B cell (primary cell): ENCODE measurements around the gene PSMD1. TPM values are rescaled to one million over a fixed set of nuclear protein-coding genes. Genes with fewer than 3 reads are reported as not detected.

Experiments used
- ATAC-seq: fragments of 200-7000 bp; cut with Tn5 transposase; one replicate; pipeline ENCODE4 v1.10.0; 2021; ENCODE audit warnings: low read depth, mild to moderate bottlenecking, moderate number of reproducible peaks, moderate library complexity
- CTCF ChIA-PET: fragments of 350-600 bp; sonication (Branson Sonifier 250); formaldehyde crosslinking; loops from one replicate; lab custom pipeline; 2021; ENCODE audit warnings: antibody characterized with exemption, inconsistent platforms; lab: Charles Lee
- POLR2A ChIA-PET: fragments of 350-600 bp; sonication (Branson Sonifier 250); formaldehyde crosslinking; loops from one replicate; lab custom pipeline; 2021; ENCODE audit warnings: antibody characterized with exemption; lab: Charles Lee
- DNase-seq: peaks from one replicate; pipeline ENCODE4 v3.0.0; 2013
- H2AFZ ChIP-seq: 2 replicates; pipeline ENCODE4 v1.6.1; 2012; ENCODE audit warnings: mild to moderate bottlenecking, low read depth, low read length; ENCODE audit not compliant: insufficient read depth, poor library complexity, severe bottlenecking
- H3K27ac ChIP-seq, 2 donors: 1 replicate in 1 of 2; 2 replicates in 1 of 2; pipeline ENCODE4 v1.5.1; 2012 to 2013; ENCODE audit warnings: low read length in 2 of 2, mild to moderate bottlenecking in 2 of 2, moderate library complexity in 1 of 2
- H3K27me3 ChIP-seq, 4 experiments: fragments of 200-600 bp in 1 of 4; sonication (generic) in 1 of 4; replicated peaks in 1 of 4; 1 replicate in 2 of 4; 2 replicates in 2 of 4; pipeline versions ENCODE4 v1.6.1 to v1.7.0; 2013 to 2016; ENCODE audit warnings: low read length in 3 of 4, mild to moderate bottlenecking in 2 of 4, mixed read lengths in 1 of 4, moderate library complexity in 1 of 4; ENCODE audit not compliant: insufficient read depth in 4 of 4, control insufficient read depth in 3 of 4; ENCODE audit errors: control extremely low read depth in 1 of 4
- H3K36me3 ChIP-seq, 2 experiments: replicated peaks in 1 of 2; 1 replicate in 1 of 2; 2 replicates in 1 of 2; pipeline versions ENCODE4 v1.6.1 to v1.7.1; 2013; ENCODE audit warnings: low read length in 1 of 2; ENCODE audit not compliant: insufficient read depth in 2 of 2, control insufficient read depth in 1 of 2; ENCODE audit errors: control extremely low read depth in 1 of 2, extremely low read depth in 1 of 2
- H3K4me1 ChIP-seq, 2 donors: fragments of 200-600 bp in 1 of 2; sonication (generic) in 1 of 2; 1 replicate in 1 of 2; 2 replicates in 1 of 2; pipeline versions ENCODE4 v1.5.1 to v1.6.1; 2013 to 2017; ENCODE audit warnings: low read length in 2 of 2; ENCODE audit not compliant: control insufficient read depth in 2 of 2, insufficient read depth in 2 of 2
- H3K4me2 ChIP-seq: replicated peaks from 2 replicates; pipeline ENCODE3; 2012; ENCODE audit warnings: mild to moderate bottlenecking, low read depth, low read length; ENCODE audit not compliant: poor library complexity, severe bottlenecking
- H3K4me3 ChIP-seq, 5 experiments: fragments of 200-600 bp in 1 of 5; sonication (generic) in 1 of 5; 1 replicate in 3 of 5; 2 replicates in 2 of 5; pipeline versions ENCODE4 v1.5.1 to v1.7.0; 2011 to 2016; ENCODE audit warnings: low read length in 4 of 5, mild to moderate bottlenecking in 4 of 5, low read depth in 2 of 5, control low read depth in 1 of 5, moderate library complexity in 1 of 5; ENCODE audit not compliant: insufficient read depth in 1 of 5; ENCODE audit errors: control extremely low read depth in 1 of 5, extremely low read depth in 1 of 5
- H3K79me2 ChIP-seq: fragments of 200-600 bp; sonication (generic); one replicate; pipeline ENCODE4 v1.6.0; 2016; ENCODE audit warnings: low read length; ENCODE audit not compliant: control insufficient read depth, insufficient read depth
- H3K9ac ChIP-seq: fragments of 200-600 bp; sonication (generic); 2 replicates; pipeline ENCODE4 v1.6.1; 2017; ENCODE audit warnings: mild to moderate bottlenecking, low read length, moderate library complexity
- H3K9me3 ChIP-seq, 3 donors: one replicate each; pipeline versions ENCODE4 v1.6.1 to v1.7.1; 2013; ENCODE audit warnings: low read length in 2 of 3; ENCODE audit not compliant: control insufficient read depth in 2 of 3, insufficient read depth in 1 of 3; ENCODE audit errors: control extremely low read depth in 1 of 3
- H4K20me1 ChIP-seq: 2 replicates; pipeline ENCODE4 v1.6.0; 2012; ENCODE audit warnings: mild to moderate bottlenecking, low read length; ENCODE audit not compliant: insufficient read depth, control insufficient read depth, poor library complexity, severe bottlenecking
- H3K27ac Mint-ChIP-seq: one replicate; pipeline ENCODE4 v1.8.0; 2021; ENCODE audit warnings: mixed read lengths
- H3K27me3 Mint-ChIP-seq: one replicate; pipeline ENCODE4 v1.8.0; 2021; ENCODE audit warnings: mixed read lengths
- H3K4me1 Mint-ChIP-seq: one replicate; pipeline ENCODE4 v1.8.0; 2021; ENCODE audit warnings: mixed read lengths
- H3K4me3 Mint-ChIP-seq: one replicate; pipeline ENCODE4 v1.8.0; 2021; ENCODE audit warnings: mixed read lengths
- H3K9me3 Mint-ChIP-seq: one replicate; pipeline ENCODE4 v1.8.0; 2022; ENCODE audit warnings: mixed read lengths; ENCODE audit not compliant: insufficient read depth
- CTCF ChIP-seq: fragments of 200-600 bp; IDR thresholded peaks from one replicate; pipeline ENCODE4 v1.8.0; 2022; ENCODE audit warnings: antibody characterized with exemption, mild to moderate bottlenecking
- EZH2 ChIP-seq: IDR thresholded peaks from 2 replicates; pipeline ENCODE4 v1.6.1; 2012; ENCODE audit warnings: borderline replicate concordance, low read depth, mild to moderate bottlenecking, moderate library complexity, low read length; ENCODE audit not compliant: insufficient read depth, poor library complexity, severe bottlenecking
- WGBS: methylation state at CpG from one replicate; pipeline ENCODE4 v1.1.5; 2013; ENCODE audit warnings: missing lambda C conversion rate; ENCODE audit not compliant: insufficient coverage; 5-methylcytosine and 5-hydroxymethylcytosine counted together
- intact Hi-C: fragments of 100-400 bp; cut with micrococcal nuclease; formaldehyde crosslinking; loops from one replicate; pipeline ENCODE4 v1.10.0; 2022
- polyA plus RNA-seq: library from polyadenylated mRNA; depleted of rRNA; stranded (reverse); fragments of >200 nt; gene quantifications from 2 replicates; pipeline ENCODE4 v1.2.3, GENCODE V29; 2012
- total RNA-seq, 2 donors: library from RNA; stranded (reverse); fragments of 120-200 nt in 1 of 2; gene quantifications; 1 replicate in 1 of 2; 2 replicates in 1 of 2; pipeline versions ENCODE4 v1.2.3 to v1.2.4, GENCODE V29; 2013 to 2022

PSMD1 gene
- total and polyA plus RNA-seq, 2 donors (not counting 1 experiment from before 2014, with no cell fraction given) = 21.5 to 48.2 TPM

DNA sequence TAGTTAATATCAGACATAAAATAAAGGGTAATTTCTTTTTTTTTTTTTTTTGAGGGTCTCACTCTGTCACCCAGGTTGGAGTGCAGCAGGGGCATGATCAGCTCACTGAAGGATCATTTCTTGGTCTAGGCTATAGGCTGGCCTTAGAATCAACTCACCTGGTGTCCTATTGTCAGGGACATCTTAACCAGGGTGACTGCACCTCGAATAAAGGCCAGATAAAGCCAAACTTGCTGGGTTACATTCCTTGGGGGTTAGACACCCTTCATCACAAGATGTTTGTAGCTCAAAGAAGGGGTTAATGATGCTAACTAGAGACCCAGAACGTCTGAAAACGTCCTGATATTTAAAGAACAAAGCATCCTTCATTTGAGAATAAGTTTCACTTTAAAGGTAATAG is 42.8 kb upstream of the PSMD1 start:
- Mint-ChIP-seq H3K4me3 (no peak overlapping the region), H3K27me3 (peaks cover 35% of the 10 kb centered on the region), H3K27ac (no peak overlapping the region), H3K4me1 (no peaks in the 10 kb centered on the region), H3K9me3 (no peaks in the 10 kb centered on the region)
- intact Hi-C loops = no loop called here
- Histone ChIP-seq H3K27ac (no peak overlapping the region), H3K27me3 (peaks cover 0 to 11% (median 1%) of the 10 kb centered on the region in 4 experiments), H2AFZ (no peak overlapping the region), H3K9ac (no peak overlapping the region), H3K36me3 (no peaks in the 10 kb centered on the region), H3K9me3 (peaks cover 0 to 2% (median 0%) of the 10 kb centered on the region in 3 donors), H3K4me2 (no peak overlapping the region), H3K4me1 (no peaks in the 10 kb centered on the region), H3K79me2 (no peaks in the 10 kb centered on the region), H4K20me1 (no peaks in the 10 kb centered on the region), H3K4me3 (no peak overlapping the region)
- no CpG with 5 or more reads among the region's 3 CpGs for WGBS
- POLR2A ChIA-PET = no interaction called here
- no peak for DNase-seq
- CTCF ChIA-PET = no interaction called here
- no peak for ATAC-seq
- TF ChIP-seq EZH2 (no peak), CTCF (no peak)

- H3K9me3 Mint-ChIP-seq = no peaks in the 10 kb centered on the region
- H3K4me3 Mint-ChIP-seq = no peak overlapping the region
- H3K27ac Mint-ChIP-seq = no peak overlapping the region
- Histone ChIP-seq H3K9ac (no peak overlapping the region), H3K4me2 (no peak overlapping the region), H3K27ac (no peak overlapping the region), H4K20me1 (no peaks in the 10 kb centered on the region), H3K36me3 (no peaks in the 10 kb centered on the region), H3K4me1 (no peaks in the 10 kb centered on the region), H2AFZ (no peak overlapping the region), H3K79me2 (no peaks in the 10 kb centered on the region), H3K4me3 (no peak overlapping the region), H3K27me3 (peaks cover 0 to 11% (median 1%) of the 10 kb centered on the region in 4 experiments), H3K9me3 (peaks cover 0 to 2% (median 0%) of the 10 kb centered on the region in 3 donors)
- peaks cover 41% of the 10 kb centered on the region for H3K27me3 Mint-ChIP-seq
- no peak for DNase-seq
- POLR2A ChIA-PET = no interaction called here
- 85% methylated on average over 5 of the region's 7 CpGs for WGBS
- no peak for ATAC-seq
- intact Hi-C loops = no loop called here
- CTCF ChIA-PET = interaction anchor here (0.9 kb wide), 1 partner anchor 40 kb away, joined by 5 read pairs; no protein-coding TSS in a partner anchor
- TF ChIP-seq CTCF (no peak), EZH2 (no peak)
- H3K4me1 Mint-ChIP-seq = no peaks in the 10 kb centered on the region
These were observed 41.2 kb upstream of the PSMD1 start for GRCh38 chr2:231015478-231015877.
